Measurements from ENCODE around the gene EHD2.

DNA sequence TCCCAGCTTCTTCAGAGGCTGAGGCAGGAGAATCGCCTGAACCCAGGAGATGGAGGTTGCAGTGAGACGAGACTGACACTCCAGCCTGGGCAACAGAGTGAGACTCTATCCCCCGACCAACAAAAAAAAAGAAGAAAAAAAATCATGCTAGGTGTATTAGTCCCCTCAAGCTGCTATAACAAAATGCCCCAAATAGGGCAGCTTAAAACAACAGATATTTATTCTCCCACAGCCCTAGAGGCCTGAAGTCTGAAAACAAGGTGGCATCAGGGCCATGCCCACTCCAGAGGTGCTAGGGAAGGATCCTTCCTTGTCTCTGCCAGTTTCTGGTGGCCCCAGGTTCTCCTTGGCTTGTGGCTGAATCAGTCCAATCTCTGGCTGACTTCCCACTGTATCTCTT, 8.6 kb upstream of the EHD2 start:
- TF ChIP-seq EZH2 (IDR thresholded peaks at IDR 0.05) (no peak), ZFX (IDR thresholded peaks at IDR 0.05) (no peak), YY1 (IDR thresholded peaks at IDR 0.05; ENCODE audit: extremely low read depth, insufficient replicate concordance, low read depth, low read length) (no peak)
- TF ChIP-seq, protein P1, sequence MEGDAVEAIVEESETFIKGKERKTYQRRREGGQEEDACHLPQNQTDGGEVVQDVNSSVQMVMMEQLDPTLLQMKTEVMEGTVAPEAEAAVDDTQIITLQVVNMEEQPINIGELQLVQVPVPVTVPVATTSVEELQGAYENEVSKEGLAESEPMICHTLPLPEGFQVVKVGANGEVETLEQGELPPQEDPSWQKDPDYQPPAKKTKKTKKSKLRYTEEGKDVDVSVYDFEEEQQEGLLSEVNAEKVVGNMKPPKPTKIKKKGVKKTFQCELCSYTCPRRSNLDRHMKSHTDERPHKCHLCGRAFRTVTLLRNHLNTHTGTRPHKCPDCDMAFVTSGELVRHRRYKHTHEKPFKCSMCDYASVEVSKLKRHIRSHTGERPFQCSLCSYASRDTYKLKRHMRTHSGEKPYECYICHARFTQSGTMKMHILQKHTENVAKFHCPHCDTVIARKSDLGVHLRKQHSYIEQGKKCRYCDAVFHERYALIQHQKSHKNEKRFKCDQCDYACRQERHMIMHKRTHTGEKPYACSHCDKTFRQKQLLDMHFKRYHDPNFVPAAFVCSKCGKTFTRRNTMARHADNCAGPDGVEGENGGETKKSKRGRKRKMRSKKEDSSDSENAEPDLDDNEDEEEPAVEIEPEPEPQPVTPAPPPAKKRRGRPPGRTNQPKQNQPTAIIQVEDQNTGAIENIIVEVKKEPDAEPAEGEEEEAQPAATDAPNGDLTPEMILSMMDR (IDR thresholded peaks at IDR 0.05 in 2 of 3, conservative IDR thresholded peaks at IDR 0.05 in 1 of 3; ENCODE audit: borderline replicate concordance in 1 of 3, insufficient read depth in 1 of 3, low read depth in 2 of 3, low read length in 2 of 3), result no peak

Data from HCT116 (cell line).